ENCODE results near the gene ELMO1.

Gene ELMO1

GRCh38 chr7:37267251-37267650, 181.4 kb downstream of the ELMO1 start:
- no peak overlapping the region for H3K27ac ChIP-seq (ENCODE audit: low read depth, low read length)
- H4K5ac ChIP-seq (ENCODE audit: low read length): no peak overlapping the region
- H4K8ac ChIP-seq (ENCODE audit: low read depth, low read length): no peak overlapping the region
- no peak overlapping the region for H3K18ac ChIP-seq (ENCODE audit: low read length)
- WGBS (ENCODE audit: extremely low coverage, insufficient coverage, low lambda C conversion rate): no CpG with 5 or more reads among the region's 8 CpGs
- H3K4me1 ChIP-seq (ENCODE audit: control insufficient read depth, low read depth, low read length): no peaks in the 10 kb centered on the region
- DNase-seq: no peak
- H3K23ac ChIP-seq (ENCODE audit: low read length): no peak overlapping the region
- no peaks in the 10 kb centered on the region for H3K36me3 ChIP-seq (ENCODE audit: control insufficient read depth, insufficient read depth, low read length)
- H3K27me3 ChIP-seq (ENCODE audit: insufficient read depth, low read length, poor library complexity): no peaks in the 10 kb centered on the region
- no peak overlapping the region for H2BK15ac ChIP-seq (replicated peaks; ENCODE audit: low read depth)
- H3K79me1 ChIP-seq (ENCODE audit: low read length): no peaks in the 10 kb centered on the region
- H3K56ac ChIP-seq (ENCODE audit: low read length): no peak overlapping the region
- H3K79me2 ChIP-seq (ENCODE audit: control insufficient read depth, insufficient read depth, low read length): no peaks in the 10 kb centered on the region
- H3K9ac ChIP-seq (ENCODE audit: low read length): no peak overlapping the region
- H3K4me3 ChIP-seq (ENCODE audit: low read length): no peak overlapping the region
- H2BK120ac ChIP-seq (ENCODE audit: low read depth, low read length): no peak overlapping the region
- H3K4ac ChIP-seq (ENCODE audit: low read depth, low read length): no peak overlapping the region
- no peak overlapping the region for H3K4me2 ChIP-seq (ENCODE audit: low read length)
- no peak overlapping the region for H2AK5ac ChIP-seq (ENCODE audit: low read length)
- H2BK5ac ChIP-seq (ENCODE audit: low read length): no peak overlapping the region

- Histone ChIP-seq H2BK5ac (ENCODE audit: low read length) (no peak overlapping the region), H3K4me1 (ENCODE audit: control insufficient read depth, low read depth, low read length) (no peaks in the 10 kb centered on the region), H3K27me3 (ENCODE audit: insufficient read depth, low read length, poor library complexity) (no peaks in the 10 kb centered on the region), H2BK120ac (ENCODE audit: low read depth, low read length) (no peak overlapping the region), H3K9ac (ENCODE audit: low read length) (no peak overlapping the region), H3K79me1 (ENCODE audit: low read length) (no peaks in the 10 kb centered on the region), H3K27ac (ENCODE audit: low read depth, low read length) (no peak overlapping the region), H4K5ac (ENCODE audit: low read length) (no peak overlapping the region), H4K8ac (ENCODE audit: low read depth, low read length) (no peak overlapping the region), H3K18ac (ENCODE audit: low read length) (no peak overlapping the region), H2AK5ac (ENCODE audit: low read length) (no peak overlapping the region), H2BK15ac (replicated peaks; ENCODE audit: low read depth) (no peak overlapping the region), H3K36me3 (ENCODE audit: control insufficient read depth, insufficient read depth, low read length) (no peaks in the 10 kb centered on the region), H3K79me2 (ENCODE audit: control insufficient read depth, insufficient read depth, low read length) (no peaks in the 10 kb centered on the region), H3K56ac (ENCODE audit: low read length) (no peak overlapping the region), H3K4me3 (ENCODE audit: low read length) (no peak overlapping the region), H3K4ac (ENCODE audit: low read depth, low read length) (no peak overlapping the region), H3K23ac (ENCODE audit: low read length) (no peak overlapping the region), H3K4me2 (ENCODE audit: low read length) (no peak overlapping the region)
- WGBS (ENCODE audit: extremely low coverage, insufficient coverage, low lambda C conversion rate): no CpG with 5 or more reads among the region's 7 CpGs
- DNase-seq: no peak
Measured at GRCh38 chr7:37265876-37266275, 182.8 kb downstream of the ELMO1 start.

- H3K79me2 ChIP-seq (ENCODE audit: control insufficient read depth, insufficient read depth, low read length): no peaks in the 10 kb centered on the region
- no peak overlapping the region for H3K18ac ChIP-seq (ENCODE audit: low read length)
- no peaks in the 10 kb centered on the region for H3K27me3 ChIP-seq (ENCODE audit: insufficient read depth, low read length, poor library complexity)
- H2AK5ac ChIP-seq (ENCODE audit: low read length): no peak overlapping the region
- no peak overlapping the region for H2BK5ac ChIP-seq (ENCODE audit: low read length)
- H3K23ac ChIP-seq (ENCODE audit: low read length): no peak overlapping the region
- H4K8ac ChIP-seq (ENCODE audit: low read depth, low read length): no peak overlapping the region
- no peak overlapping the region for H3K9ac ChIP-seq (ENCODE audit: low read length)
- WGBS (ENCODE audit: extremely low coverage, insufficient coverage, low lambda C conversion rate): no CpG with 5 or more reads among the region's 1 CpG
- H3K4ac ChIP-seq (ENCODE audit: low read depth, low read length): no peak overlapping the region
- H3K56ac ChIP-seq (ENCODE audit: low read length): peak overlapping the region; percentile 8
- no peak for DNase-seq
- H3K36me3 ChIP-seq (ENCODE audit: control insufficient read depth, insufficient read depth, low read length): no peaks in the 10 kb centered on the region
- H4K5ac ChIP-seq (ENCODE audit: low read length): no peak overlapping the region
- no peak overlapping the region for H2BK15ac ChIP-seq (replicated peaks; ENCODE audit: low read depth)
- H3K79me1 ChIP-seq (ENCODE audit: low read length): no peaks in the 10 kb centered on the region
- H3K4me1 ChIP-seq (ENCODE audit: control insufficient read depth, low read depth, low read length): peaks cover 2% of the 10 kb centered on the region
- no peak overlapping the region for H3K4me2 ChIP-seq (ENCODE audit: low read length)
- no peak overlapping the region for H3K4me3 ChIP-seq (ENCODE audit: low read length)
- no peak overlapping the region for H2BK120ac ChIP-seq (ENCODE audit: low read depth, low read length)
- no peak overlapping the region for H3K27ac ChIP-seq (ENCODE audit: low read depth, low read length)
Measured at GRCh38 chr7:37265006-37265405, 183.7 kb downstream of the ELMO1 start.

GRCh38 chr7:37262181-37262580, 186.5 kb downstream of the ELMO1 start:
- no peak overlapping the region for H3K56ac ChIP-seq (ENCODE audit: low read length)
- no peak overlapping the region for H4K8ac ChIP-seq (ENCODE audit: low read depth, low read length)
- no peak overlapping the region for H3K4me2 ChIP-seq (ENCODE audit: low read length)
- no peak overlapping the region for H3K27ac ChIP-seq (ENCODE audit: low read depth, low read length)
- H3K79me1 ChIP-seq (ENCODE audit: low read length): no peaks in the 10 kb centered on the region
- H3K79me2 ChIP-seq (ENCODE audit: control insufficient read depth, insufficient read depth, low read length): no peaks in the 10 kb centered on the region
- no peaks in the 10 kb centered on the region for H3K27me3 ChIP-seq (ENCODE audit: insufficient read depth, low read length, poor library complexity)
- no peak overlapping the region for H2AK5ac ChIP-seq (ENCODE audit: low read length)
- H3K9ac ChIP-seq (ENCODE audit: low read length): no peak overlapping the region
- DNase-seq: no peak
- no peak overlapping the region for H4K5ac ChIP-seq (ENCODE audit: low read length)
- no peaks in the 10 kb centered on the region for H3K36me3 ChIP-seq (ENCODE audit: control insufficient read depth, insufficient read depth, low read length)
- WGBS (ENCODE audit: extremely low coverage, insufficient coverage, low lambda C conversion rate): no CpG with 5 or more reads among the region's 1 CpG
- H3K4me1 ChIP-seq (ENCODE audit: control insufficient read depth, low read depth, low read length): peaks cover 2% of the 10 kb centered on the region
- H2BK15ac ChIP-seq (replicated peaks; ENCODE audit: low read depth): no peak overlapping the region
- H3K18ac ChIP-seq (ENCODE audit: low read length): no peak overlapping the region
- no peak overlapping the region for H3K4ac ChIP-seq (ENCODE audit: low read depth, low read length)
- H3K4me3 ChIP-seq (ENCODE audit: low read length): no peak overlapping the region
- H2BK5ac ChIP-seq (ENCODE audit: low read length): no peak overlapping the region
- no peak overlapping the region for H3K23ac ChIP-seq (ENCODE audit: low read length)
- no peak overlapping the region for H2BK120ac ChIP-seq (ENCODE audit: low read depth, low read length)

- no peaks in the 10 kb centered on the region for H3K27me3 ChIP-seq (ENCODE audit: insufficient read depth, low read length, poor library complexity)
- H3K9ac ChIP-seq (ENCODE audit: low read length): no peak overlapping the region
- H3K18ac ChIP-seq (ENCODE audit: low read length): no peak overlapping the region
- no peaks in the 10 kb centered on the region for H3K79me2 ChIP-seq (ENCODE audit: control insufficient read depth, insufficient read depth, low read length)
- no peak overlapping the region for H2BK5ac ChIP-seq (ENCODE audit: low read length)
- H3K27ac ChIP-seq (ENCODE audit: low read depth, low read length): no peak overlapping the region
- no peaks in the 10 kb centered on the region for H3K79me1 ChIP-seq (ENCODE audit: low read length)
- no peak overlapping the region for H2AK5ac ChIP-seq (ENCODE audit: low read length)
- no peak overlapping the region for H3K4me2 ChIP-seq (ENCODE audit: low read length)
- peak overlapping the region; percentile 43 for H3K4ac ChIP-seq (ENCODE audit: low read depth, low read length)
- no peak overlapping the region for H4K8ac ChIP-seq (ENCODE audit: low read depth, low read length)
- H2BK15ac ChIP-seq (replicated peaks; ENCODE audit: low read depth): no peak overlapping the region
- H3K56ac ChIP-seq (ENCODE audit: low read length): peak overlapping the region; percentile 27
- H3K4me1 ChIP-seq (ENCODE audit: control insufficient read depth, low read depth, low read length): peaks cover 2% of the 10 kb centered on the region
- no CpG with 5 or more reads among the region's 11 CpGs for WGBS (ENCODE audit: extremely low coverage, insufficient coverage, low lambda C conversion rate)
- H3K23ac ChIP-seq (ENCODE audit: low read length): peak overlapping the region; percentile 74
- H2BK120ac ChIP-seq (ENCODE audit: low read depth, low read length): no peak overlapping the region
- H3K36me3 ChIP-seq (ENCODE audit: control insufficient read depth, insufficient read depth, low read length): no peaks in the 10 kb centered on the region
- H3K4me3 ChIP-seq (ENCODE audit: low read length): no peak overlapping the region
- DNase-seq: no peak
- H4K5ac ChIP-seq (ENCODE audit: low read length): no peak overlapping the region
Measured at GRCh38 chr7:37259319-37259821, 189.3 kb downstream of the ELMO1 start.

- Histone ChIP-seq H3K4me2 (ENCODE audit: low read length) (no peak overlapping the region), H4K5ac (ENCODE audit: low read length) (no peak overlapping the region), H2BK5ac (ENCODE audit: low read length) (no peak overlapping the region), H3K23ac (ENCODE audit: low read length) (no peak overlapping the region), H4K8ac (ENCODE audit: low read depth, low read length) (no peak overlapping the region), H3K27me3 (ENCODE audit: insufficient read depth, low read length, poor library complexity) (no peaks in the 10 kb centered on the region), H3K9ac (ENCODE audit: low read length) (no peak overlapping the region), H3K56ac (ENCODE audit: low read length) (no peak overlapping the region), H3K4ac (ENCODE audit: low read depth, low read length) (no peak overlapping the region), H2AK5ac (ENCODE audit: low read length) (no peak overlapping the region), H3K27ac (ENCODE audit: low read depth, low read length) (no peak overlapping the region), H3K79me2 (ENCODE audit: control insufficient read depth, insufficient read depth, low read length) (no peaks in the 10 kb centered on the region), H3K4me3 (ENCODE audit: low read length) (no peak overlapping the region), H3K79me1 (ENCODE audit: low read length) (no peaks in the 10 kb centered on the region), H2BK120ac (ENCODE audit: low read depth, low read length) (no peak overlapping the region), H3K18ac (ENCODE audit: low read length) (no peak overlapping the region), H3K36me3 (ENCODE audit: control insufficient read depth, insufficient read depth, low read length) (no peaks in the 10 kb centered on the region), H2BK15ac (replicated peaks; ENCODE audit: low read depth) (no peak overlapping the region), H3K4me1 (ENCODE audit: control insufficient read depth, low read depth, low read length) (peaks cover 2% of the 10 kb centered on the region)
- DNase-seq: no peak
Measured at GRCh38 chr7:37256631-37257030, 192.0 kb downstream of the ELMO1 start.
